ENCODE measurements around the gene ELOVL7. TPM values are rescaled to one million over a fixed set of nuclear protein-coding genes. Genes with fewer than 3 reads are reported as not detected.

Gene ELOVL7
- total and polyA plus RNA-seq, 2 donors (not counting 1 experiment from before 2014, with no cell fraction given) = 0.21 to 0.54 TPM

GRCh38 chr5:60779466-60779865, 64.6 kb downstream of the ELOVL7 start:
- H3K79me2 ChIP-seq (ENCODE audit: control insufficient read depth, insufficient read depth, low read length) = no peaks in the 10 kb centered on the region
- ChIA-PET POLR2A (no interaction called here), CTCF (no interaction called here)
- H3K4me3 Mint-ChIP-seq = no peak overlapping the region
- no peak for ATAC-seq (ENCODE audit: low read depth)
- intact Hi-C loops (cut with micrococcal nuclease) = no loop called here
- no peaks in the 10 kb centered on the region for H3K36me3 ChIP-seq (replicated peaks in 1 of 2; ENCODE audit: control extremely low read depth in 1 of 2, control insufficient read depth in 1 of 2, extremely low read depth in 1 of 2, insufficient read depth in 2 of 2, low read length in 1 of 2)
- no peaks in the 10 kb centered on the region for H3K27me3 ChIP-seq (replicated peaks in 1 of 4; ENCODE audit: control extremely low read depth in 1 of 4, control insufficient read depth in 3 of 4, insufficient read depth in 4 of 4, low read length in 3 of 4)
- WGBS (ENCODE audit: insufficient coverage) = 90% methylated on average over 2 of the region's 2 CpGs
- no peak overlapping the region for H3K27ac Mint-ChIP-seq
- H3K4me1 ChIP-seq (ENCODE audit: control insufficient read depth in 2 of 2, insufficient read depth in 2 of 2, low read length in 2 of 2) = no peaks in the 10 kb centered on the region
- H2AFZ ChIP-seq (ENCODE audit: insufficient read depth, low read depth, low read length, poor library complexity, severe bottlenecking) = no peak overlapping the region
- no peaks in the 10 kb centered on the region for H3K4me1 Mint-ChIP-seq
- peaks cover under 1% of the 10 kb centered on the region for H3K9me3 Mint-ChIP-seq (ENCODE audit: insufficient read depth)
- TF ChIP-seq, protein P1, sequence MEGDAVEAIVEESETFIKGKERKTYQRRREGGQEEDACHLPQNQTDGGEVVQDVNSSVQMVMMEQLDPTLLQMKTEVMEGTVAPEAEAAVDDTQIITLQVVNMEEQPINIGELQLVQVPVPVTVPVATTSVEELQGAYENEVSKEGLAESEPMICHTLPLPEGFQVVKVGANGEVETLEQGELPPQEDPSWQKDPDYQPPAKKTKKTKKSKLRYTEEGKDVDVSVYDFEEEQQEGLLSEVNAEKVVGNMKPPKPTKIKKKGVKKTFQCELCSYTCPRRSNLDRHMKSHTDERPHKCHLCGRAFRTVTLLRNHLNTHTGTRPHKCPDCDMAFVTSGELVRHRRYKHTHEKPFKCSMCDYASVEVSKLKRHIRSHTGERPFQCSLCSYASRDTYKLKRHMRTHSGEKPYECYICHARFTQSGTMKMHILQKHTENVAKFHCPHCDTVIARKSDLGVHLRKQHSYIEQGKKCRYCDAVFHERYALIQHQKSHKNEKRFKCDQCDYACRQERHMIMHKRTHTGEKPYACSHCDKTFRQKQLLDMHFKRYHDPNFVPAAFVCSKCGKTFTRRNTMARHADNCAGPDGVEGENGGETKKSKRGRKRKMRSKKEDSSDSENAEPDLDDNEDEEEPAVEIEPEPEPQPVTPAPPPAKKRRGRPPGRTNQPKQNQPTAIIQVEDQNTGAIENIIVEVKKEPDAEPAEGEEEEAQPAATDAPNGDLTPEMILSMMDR (IDR thresholded peaks at IDR 0.05) = no peak
- TF ChIP-seq EZH2 (IDR thresholded peaks at IDR 0.05; ENCODE audit: borderline replicate concordance, insufficient read depth, low read depth, low read length, poor library complexity, severe bottlenecking) = no peak
- H3K27me3 Mint-ChIP-seq = peaks cover 4% of the 10 kb centered on the region
- H3K27ac ChIP-seq (ENCODE audit: low read length in 2 of 2) = no peak overlapping the region
- no peak overlapping the region for H3K9ac ChIP-seq (ENCODE audit: low read length)
- no peak for DNase-seq
- no peaks in the 10 kb centered on the region for H4K20me1 ChIP-seq (ENCODE audit: control insufficient read depth, insufficient read depth, low read length, poor library complexity, severe bottlenecking)
- no peak overlapping the region for H3K4me2 ChIP-seq (replicated peaks; ENCODE audit: low read depth, low read length, poor library complexity, severe bottlenecking)
- H3K9me3 ChIP-seq (ENCODE audit: control extremely low read depth in 1 of 3, control insufficient read depth in 2 of 3, insufficient read depth in 1 of 3, low read length in 2 of 3) = no peaks in the 10 kb centered on the region
- no peak overlapping the region for H3K4me3 ChIP-seq (ENCODE audit: control extremely low read depth in 1 of 5, extremely low read depth in 1 of 5, insufficient read depth in 1 of 5, low read depth in 2 of 5, low read length in 4 of 5)

DNA sequence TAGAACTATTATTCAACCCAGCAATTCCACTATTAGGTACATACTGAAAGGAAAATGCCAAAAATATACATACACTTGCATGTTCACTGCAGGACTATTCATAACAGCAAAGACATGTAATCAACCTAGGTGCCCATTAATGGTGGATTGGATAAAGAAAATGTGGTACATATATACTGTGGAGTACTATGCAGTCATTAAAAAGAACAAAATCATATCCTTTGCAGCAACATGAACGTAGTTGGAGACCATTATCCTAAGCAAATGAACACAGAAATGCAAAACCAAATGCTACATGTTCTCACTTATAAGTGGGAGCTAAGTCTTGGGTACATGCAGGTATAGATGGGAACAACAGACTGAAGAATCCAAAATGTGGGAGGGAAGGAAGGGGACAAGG, 67.7 kb downstream of the ELOVL7 start:
- Mint-ChIP-seq H3K4me1 (no peaks in the 10 kb centered on the region), H3K9me3 (ENCODE audit: insufficient read depth) (peaks cover 6% of the 10 kb centered on the region), H3K27me3 (peaks cover 7% of the 10 kb centered on the region), H3K27ac (no peak overlapping the region), H3K4me3 (no peak overlapping the region)
- ChIA-PET POLR2A (no interaction called here), CTCF (no interaction called here)
- no peak for DNase-seq
- H3K36me3 ChIP-seq (replicated peaks in 1 of 2; ENCODE audit: control extremely low read depth in 1 of 2, control insufficient read depth in 1 of 2, extremely low read depth in 1 of 2, insufficient read depth in 2 of 2, low read length in 1 of 2) = no peaks in the 10 kb centered on the region
- H3K4me1 ChIP-seq (ENCODE audit: control insufficient read depth in 2 of 2, insufficient read depth in 2 of 2, low read length in 2 of 2) = no peaks in the 10 kb centered on the region
- H3K79me2 ChIP-seq (ENCODE audit: control insufficient read depth, insufficient read depth, low read length) = no peaks in the 10 kb centered on the region
- H2AFZ ChIP-seq (ENCODE audit: insufficient read depth, low read depth, low read length, poor library complexity, severe bottlenecking) = no peak overlapping the region
- H3K4me2 ChIP-seq (replicated peaks; ENCODE audit: low read depth, low read length, poor library complexity, severe bottlenecking) = no peak overlapping the region
- H3K9ac ChIP-seq (ENCODE audit: low read length) = no peak overlapping the region
- no peaks in the 10 kb centered on the region for H3K27me3 ChIP-seq (replicated peaks in 1 of 4; ENCODE audit: control extremely low read depth in 1 of 4, control insufficient read depth in 3 of 4, insufficient read depth in 4 of 4, low read length in 3 of 4)
- H3K27ac ChIP-seq (ENCODE audit: low read length in 2 of 2) = no peak overlapping the region
- no CpG with 5 or more reads among the region's 1 CpG for WGBS (ENCODE audit: insufficient coverage)
- no peak for ATAC-seq (ENCODE audit: low read depth)
- no peaks in the 10 kb centered on the region for H4K20me1 ChIP-seq (ENCODE audit: control insufficient read depth, insufficient read depth, low read length, poor library complexity, severe bottlenecking)
- TF ChIP-seq, protein P1 (IDR thresholded peaks at IDR 0.05) = no peak
- no peak for TF ChIP-seq EZH2 (IDR thresholded peaks at IDR 0.05; ENCODE audit: borderline replicate concordance, insufficient read depth, low read depth, low read length, poor library complexity, severe bottlenecking)
- H3K4me3 ChIP-seq (ENCODE audit: control extremely low read depth in 1 of 5, extremely low read depth in 1 of 5, insufficient read depth in 1 of 5, low read depth in 2 of 5, low read length in 4 of 5) = no peak overlapping the region
- intact Hi-C loops (cut with micrococcal nuclease) = no loop called here
- H3K9me3 ChIP-seq (ENCODE audit: control extremely low read depth in 1 of 3, control insufficient read depth in 2 of 3, insufficient read depth in 1 of 3, low read length in 2 of 3) = no peaks in the 10 kb centered on the region
